Kidney (tissue), 14 donors: ENCODE measurements around the gene CACNB4. TPM values are rescaled to one million over a fixed set of nuclear protein-coding genes. Genes with fewer than 3 reads are reported as not detected.
"Not testable (repeated sequence)": the region's sequence is repeated elsewhere in the genome, so short reads cannot be mapped to it uniquely, and the experiment has no call there.

Source experiments
- DNase-seq, 5 donors: peaks; one replicate each; pipeline ENCODE4 v3.0.0-alpha.2; 2013 to 2020
- FAIRE-seq: peaks from 2 replicates; lab custom pipeline; 2012; peaks lifted over from hg19 to GRCh38; lab: Jason Lieb, UNC
- H3K27ac ChIP-seq, 2 donors: one replicate each; pipeline ENCODE4 v1.7.0; 2013; ENCODE audit warnings: low read depth in 2 of 2, low read length in 2 of 2, inconsistent platforms in 1 of 2
- H3K27me3 ChIP-seq: one replicate; pipeline ENCODE4 v1.7.1; 2013; ENCODE audit warnings: low read length, inconsistent platforms; ENCODE audit not compliant: control insufficient read depth, insufficient read depth
- H3K36me3 ChIP-seq, 3 donors: one replicate each; pipeline versions ENCODE4 v1.7.0 to v1.7.1; 2013; ENCODE audit warnings: low read length in 3 of 3, control low read depth in 1 of 3, inconsistent platforms in 1 of 3; ENCODE audit not compliant: insufficient read depth in 3 of 3, control insufficient read depth in 2 of 3
- H3K4me1 ChIP-seq, 3 donors: one replicate each; pipeline versions ENCODE4 v1.7.0 to v1.7.1; 2013; ENCODE audit warnings: low read length in 3 of 3, inconsistent platforms in 1 of 3, low read depth in 1 of 3; ENCODE audit not compliant: control insufficient read depth in 2 of 3, insufficient read depth in 2 of 3
- H3K4me3 ChIP-seq, 3 donors: one replicate each; pipeline versions ENCODE4 v1.7.0 to v1.8.1; 2013; ENCODE audit warnings: low read length in 3 of 3, control low read depth in 1 of 3, inconsistent platforms in 1 of 3
- H3K9ac ChIP-seq, 3 donors: one replicate each; pipeline versions ENCODE4 v1.7.0 to v1.7.1; 2013; ENCODE audit warnings: low read length in 3 of 3, control low read depth in 1 of 3, inconsistent platforms in 1 of 3
- H3K9me3 ChIP-seq, 3 donors: one replicate each; pipeline versions ENCODE4 v1.7.0 to v1.7.1; 2013; ENCODE audit warnings: low read length in 3 of 3, control low read depth in 1 of 3, inconsistent platforms in 1 of 3; ENCODE audit not compliant: control insufficient read depth in 2 of 3, insufficient read depth in 1 of 3
- intact Hi-C: fragments of 100-400 bp; cut with DNase I; formaldehyde crosslinking; loops from one replicate; pipeline ENCODE4 v1.11.1; 2022
- polyA plus RNA-seq: library from polyadenylated mRNA; stranded (reverse); fragments of 350-450 nt; fragmentation: Illumina TruSeq; extraction: RNeasy Lipid Tissue Mini Kit (QIAGEN cat#74804); gene quantifications from one replicate; pipeline ENCODE4 v1.2.3, GENCODE V29; 2014; ENCODE audit warnings: low read depth, low replicate concordance; ENCODE audit not compliant: insufficient read depth
- total RNA-seq: library from RNA; stranded (reverse); fragmentation: NEBNext Ultra II Directional; extraction: Animal tissue kit (Norgen Biotek cat#: 25700); gene quantifications from one replicate; pipeline ENCODE4 v1.2.1, GENCODE V29; 2021
- TF ChIP-seq, protein P1 (sequence below): IDR thresholded peaks from 3 replicates; pipeline ENCODE4 v1.5.1; 2012; ENCODE audit warnings: mild to moderate bottlenecking, moderate library complexity, borderline replicate concordance; ENCODE audit not compliant: insufficient read depth; ENCODE audit errors: extremely low read depth
- donor health status: control.
- donor health status: control.
- donor health status: control.
- donor health status: control.
- donor health status: control.
- donor health status: DM: yes; HTN: yes; CAD: no.
- donor health status: Normal renal cell carcinoma (clear cell type).

The CACNB4 gene
- total and polyA plus RNA-seq, 2 donors from 2014 or later, result 1.3 to 2.2 TPM

DNA sequence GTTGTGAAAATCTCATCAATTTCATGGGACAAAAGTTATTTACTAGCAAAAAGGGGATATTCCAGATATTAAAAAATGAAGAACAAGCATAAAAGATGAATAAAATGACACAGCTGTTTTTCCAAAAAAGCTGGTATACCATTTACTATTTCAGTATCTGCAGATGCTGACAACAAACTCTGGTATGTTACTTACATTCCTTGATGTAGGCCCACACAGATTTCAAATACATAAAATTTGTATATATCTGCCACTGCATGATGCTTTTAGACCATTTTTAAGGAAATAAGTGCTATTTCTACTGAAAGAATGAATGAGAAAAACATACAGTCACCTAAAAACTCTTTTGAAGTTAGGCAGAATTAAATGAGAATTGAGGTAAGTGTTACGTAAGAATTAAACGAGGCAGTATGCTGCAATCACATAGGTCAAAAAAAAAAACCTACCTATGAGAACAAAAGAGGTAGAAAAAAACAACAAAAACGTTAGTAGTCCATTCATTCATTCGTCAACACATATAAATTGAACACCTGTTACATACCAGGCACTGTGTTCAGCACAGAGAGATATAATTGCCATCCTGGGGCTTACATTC, 303.1 kb downstream of the CACNB4 start:
- H3K4me3 ChIP-seq, result no peak overlapping the region
- no peaks in the 10 kb centered on the region for H3K27me3 ChIP-seq
- FAIRE-seq, result no peak
- no peak for DNase-seq
- H3K4me1 ChIP-seq, result no peaks in the 10 kb centered on the region
- H3K27ac ChIP-seq, result no peak overlapping the region
- intact Hi-C loops, result no loop called here
- TF ChIP-seq, protein P1, sequence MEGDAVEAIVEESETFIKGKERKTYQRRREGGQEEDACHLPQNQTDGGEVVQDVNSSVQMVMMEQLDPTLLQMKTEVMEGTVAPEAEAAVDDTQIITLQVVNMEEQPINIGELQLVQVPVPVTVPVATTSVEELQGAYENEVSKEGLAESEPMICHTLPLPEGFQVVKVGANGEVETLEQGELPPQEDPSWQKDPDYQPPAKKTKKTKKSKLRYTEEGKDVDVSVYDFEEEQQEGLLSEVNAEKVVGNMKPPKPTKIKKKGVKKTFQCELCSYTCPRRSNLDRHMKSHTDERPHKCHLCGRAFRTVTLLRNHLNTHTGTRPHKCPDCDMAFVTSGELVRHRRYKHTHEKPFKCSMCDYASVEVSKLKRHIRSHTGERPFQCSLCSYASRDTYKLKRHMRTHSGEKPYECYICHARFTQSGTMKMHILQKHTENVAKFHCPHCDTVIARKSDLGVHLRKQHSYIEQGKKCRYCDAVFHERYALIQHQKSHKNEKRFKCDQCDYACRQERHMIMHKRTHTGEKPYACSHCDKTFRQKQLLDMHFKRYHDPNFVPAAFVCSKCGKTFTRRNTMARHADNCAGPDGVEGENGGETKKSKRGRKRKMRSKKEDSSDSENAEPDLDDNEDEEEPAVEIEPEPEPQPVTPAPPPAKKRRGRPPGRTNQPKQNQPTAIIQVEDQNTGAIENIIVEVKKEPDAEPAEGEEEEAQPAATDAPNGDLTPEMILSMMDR, result no peak
- no peak overlapping the region for H3K9ac ChIP-seq
- no peaks in the 10 kb centered on the region for H3K36me3 ChIP-seq
- H3K9me3 ChIP-seq, result no peaks in the 10 kb centered on the region

DNA sequence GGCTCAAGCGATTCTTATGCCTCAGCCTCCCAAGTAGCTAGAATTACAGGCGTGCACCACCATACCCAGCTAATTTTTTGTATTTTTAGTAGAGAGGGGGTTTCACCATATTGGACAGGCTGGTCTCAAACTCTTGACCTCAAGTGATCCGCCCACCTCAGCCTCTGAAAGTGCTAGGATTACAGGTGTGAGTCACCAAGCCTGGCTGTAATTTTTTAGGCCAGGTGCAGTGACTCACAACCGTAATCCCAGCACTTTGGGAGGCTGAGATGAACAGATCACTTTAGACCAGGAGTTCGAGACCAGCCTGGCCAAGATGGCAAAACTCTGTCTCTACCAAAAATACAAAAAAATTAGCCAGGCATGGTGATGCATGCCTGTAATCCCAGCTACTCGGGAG, 304.4 kb downstream of the CACNB4 start:
- H3K27ac ChIP-seq, FAIRE-seq, H3K36me3 ChIP-seq, H3K4me1 ChIP-seq, H3K9ac ChIP-seq, H3K4me3 ChIP-seq, intact Hi-C loops, H3K27me3 ChIP-seq, H3K9me3 ChIP-seq, DNase-seq: not testable (repeated sequence)

DNA sequence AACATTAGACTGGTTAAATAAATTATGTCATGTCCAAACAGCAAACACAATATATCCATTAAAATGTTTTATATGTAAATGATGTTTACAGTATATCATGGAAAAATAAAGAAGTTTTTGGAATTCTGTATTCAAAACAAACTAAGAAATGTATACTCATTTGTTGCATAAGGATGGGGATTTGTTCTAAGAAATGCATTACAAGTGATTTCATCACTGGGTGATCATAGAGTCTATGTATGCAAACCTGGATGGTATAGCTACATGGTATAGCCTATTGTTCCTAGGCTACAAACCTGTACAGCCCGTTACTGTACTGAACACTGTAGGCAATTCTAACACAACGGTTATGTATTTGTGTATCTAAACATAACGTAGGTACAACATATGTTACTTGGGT, 305.7 kb downstream of the CACNB4 start:
- H3K27me3 ChIP-seq, result no peaks in the 10 kb centered on the region
- FAIRE-seq, result no peak
- no peak overlapping the region for H3K9ac ChIP-seq
- no peaks in the 10 kb centered on the region for H3K4me1 ChIP-seq
- H3K36me3 ChIP-seq, result no peaks in the 10 kb centered on the region
- TF ChIP-seq, protein P1, result no peak
- intact Hi-C loops, result no loop called here
- no peaks in the 10 kb centered on the region for H3K9me3 ChIP-seq
- no peak overlapping the region for H3K27ac ChIP-seq
- no peak for DNase-seq
- no peak overlapping the region for H3K4me3 ChIP-seq

DNA sequence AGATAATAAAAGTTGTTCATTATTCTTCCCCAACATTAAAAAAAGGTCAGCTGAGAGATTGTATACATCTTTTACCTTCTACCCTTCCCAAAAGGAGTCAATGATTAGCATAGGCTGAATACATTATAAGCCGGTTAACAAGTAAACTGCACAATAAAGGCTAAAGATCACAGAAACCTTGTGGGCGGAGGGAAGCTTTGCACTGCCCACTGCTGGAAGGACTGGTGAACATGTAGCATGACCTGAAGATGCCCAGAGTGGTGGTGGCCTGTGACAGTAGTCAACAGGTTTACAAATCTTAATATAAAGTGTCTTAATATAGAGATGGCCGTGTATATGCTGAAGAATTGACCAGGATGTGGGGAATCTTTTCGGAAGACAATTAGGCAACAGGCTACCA, 306.3 kb downstream of the CACNB4 start:
- DNase-seq (peak in 2 of 5 donors; percentile 15), FAIRE-seq (no peak)
- no peaks in the 10 kb centered on the region for H3K27me3 ChIP-seq
- H3K36me3 ChIP-seq, result no peaks in the 10 kb centered on the region
- intact Hi-C loops, result no loop called here
- no peak overlapping the region for H3K27ac ChIP-seq
- TF ChIP-seq, protein P1, result no peak
- no peak overlapping the region for H3K4me3 ChIP-seq
- H3K9ac ChIP-seq, result no peak overlapping the region
- no peaks in the 10 kb centered on the region for H3K9me3 ChIP-seq
- H3K4me1 ChIP-seq, result no peaks in the 10 kb centered on the region
